Right hindlimb (tissue), 1 donor: ENCODE data around the gene CLTC.

Experiments used
- DNase-seq: peaks from one replicate; pipeline ENCODE4 v3.0.0-alpha.2; 2018

Gene CLTC

DNA sequence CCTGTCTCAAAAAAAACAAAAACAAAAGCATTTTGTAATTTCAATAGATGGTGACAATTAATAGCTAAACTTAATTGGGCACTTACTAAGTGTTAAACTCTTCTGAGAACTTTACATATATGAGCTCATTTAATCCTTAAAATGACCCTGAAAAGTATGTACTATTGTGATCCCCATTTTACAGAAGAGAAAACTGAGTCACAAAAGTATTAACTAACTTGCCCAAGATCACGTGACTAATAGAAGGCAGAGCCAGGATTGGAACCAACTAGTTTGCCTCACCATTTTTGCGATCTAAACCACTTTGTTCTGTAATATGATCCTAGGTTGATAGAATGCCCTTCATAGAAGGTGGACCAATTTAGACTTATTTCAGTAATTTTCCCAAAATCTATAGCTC lies 114.0 kb downstream of the CLTC start:
- no peak for DNase-seq

DNA sequence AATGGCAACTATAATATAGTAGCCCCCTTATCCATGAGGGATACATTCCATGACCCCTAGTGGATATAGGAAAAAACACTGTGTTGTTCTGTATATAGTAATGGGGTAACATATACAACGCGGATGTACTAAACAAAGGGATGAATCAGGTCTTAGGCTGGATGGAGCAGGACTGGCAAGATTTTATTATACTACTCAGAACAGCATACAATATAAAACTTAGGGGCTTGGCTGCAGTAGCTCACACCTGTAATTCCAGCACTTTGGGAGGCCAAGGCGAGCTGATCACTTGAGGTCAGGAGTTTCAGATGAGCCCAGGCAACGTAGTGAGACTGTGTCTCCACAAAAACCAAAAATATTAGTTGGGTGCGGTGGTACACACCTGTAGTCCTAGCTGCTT lies 114.5 kb downstream of the CLTC start:
- DNase-seq: no peak

GRCh38 chr17:59737324-59737723 lies 117.6 kb downstream of the CLTC start:
- DNase-seq: no peak

GRCh38 chr17:59743842-59744241 lies 124.1 kb downstream of the CLTC start:
- no peak for DNase-seq

DNA sequence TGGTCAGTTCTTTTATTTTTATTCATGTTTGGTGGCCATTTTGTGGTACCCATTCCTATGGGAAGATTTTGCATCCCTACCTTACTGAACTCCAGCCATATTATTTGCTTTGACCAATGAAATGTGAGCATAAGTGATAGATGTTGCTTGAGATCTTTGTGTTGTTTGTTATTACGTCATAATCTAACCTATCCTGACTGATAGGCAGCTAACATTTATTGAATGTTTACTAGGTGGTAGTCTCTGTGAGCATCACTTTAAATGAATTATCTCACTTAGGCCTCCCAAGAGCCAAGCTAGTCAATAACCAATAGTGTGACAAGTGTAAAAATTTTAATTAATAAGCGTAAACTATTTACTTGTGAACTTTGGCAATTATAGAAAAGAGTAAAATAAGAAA lies 125.3 kb downstream of the CLTC start:
- DNase-seq: no peak
